GM19099 (cell line): Measurements from ENCODE around the gene AFAP1L1.

ENCODE experiments used
- POLR2A ChIP-seq: IDR thresholded peaks from 3 replicates; pipeline ENCODE4 v1.6.1; 2011; ENCODE audit warnings: low read depth; ENCODE audit not compliant: insufficient read length; ENCODE audit errors: extremely low read depth

AFAP1L1 gene

DNA sequence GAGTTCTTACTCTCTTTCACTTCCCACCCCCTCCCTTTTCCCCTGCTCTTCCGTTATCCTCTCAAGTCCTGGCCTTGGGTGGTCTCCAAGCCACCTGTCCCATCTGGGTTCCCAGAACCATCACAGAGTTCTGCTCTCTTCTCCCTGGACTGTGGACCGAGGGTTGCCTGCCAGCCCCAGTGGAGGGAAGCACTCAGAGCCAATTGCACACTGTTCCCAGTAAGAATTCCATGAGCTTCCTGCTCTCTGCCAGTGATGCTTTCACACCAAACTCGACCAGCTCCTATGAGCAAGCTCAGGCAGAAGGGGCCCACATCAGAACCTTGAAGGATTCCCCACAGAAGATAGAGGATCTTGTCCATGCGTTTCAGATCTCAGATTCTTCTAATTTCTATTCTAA is 20.1 kb upstream of the AFAP1L1 start:
- TF ChIP-seq POLR2A = no peak

DNA sequence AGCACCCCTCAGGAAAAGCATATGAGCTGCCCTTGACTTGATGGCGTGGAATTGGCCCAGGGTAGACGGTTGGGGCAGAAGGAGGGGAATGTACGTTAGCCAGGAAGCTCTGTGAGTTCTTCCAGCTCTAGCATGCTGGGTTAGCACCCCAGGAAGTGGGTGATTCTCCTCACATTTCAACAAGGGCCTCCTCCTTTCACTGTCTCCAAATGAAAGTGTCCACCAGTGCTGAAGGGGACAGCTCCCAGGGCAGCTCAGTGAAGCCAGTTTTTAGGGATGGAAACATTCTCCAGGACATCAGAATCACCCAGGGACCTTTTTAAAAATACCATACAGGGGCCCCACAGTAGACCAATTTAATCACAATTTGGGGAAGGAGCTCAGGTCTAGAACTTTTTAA is 17.2 kb upstream of the AFAP1L1 start:
- TF ChIP-seq POLR2A = no peak

DNA sequence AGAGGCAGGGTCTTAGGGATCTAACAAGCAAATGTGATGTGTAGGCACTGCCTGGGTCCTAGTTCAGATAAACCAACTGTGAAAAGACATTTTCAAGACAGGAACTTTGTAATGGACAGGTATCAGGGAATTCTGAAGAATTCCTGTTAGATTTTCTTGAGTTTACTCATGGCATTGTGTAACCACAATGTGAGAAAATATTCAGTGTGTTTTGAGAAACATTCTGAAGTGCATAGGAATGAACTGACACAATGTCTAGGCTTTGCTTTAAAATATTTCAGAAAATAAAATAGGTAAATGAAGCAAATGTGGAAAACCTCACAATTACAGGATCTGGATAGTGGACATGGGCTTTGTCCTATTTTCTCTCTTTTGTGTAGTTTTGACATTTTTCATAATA is 15.2 kb upstream of the AFAP1L1 start:
- TF ChIP-seq POLR2A = no peak

DNA sequence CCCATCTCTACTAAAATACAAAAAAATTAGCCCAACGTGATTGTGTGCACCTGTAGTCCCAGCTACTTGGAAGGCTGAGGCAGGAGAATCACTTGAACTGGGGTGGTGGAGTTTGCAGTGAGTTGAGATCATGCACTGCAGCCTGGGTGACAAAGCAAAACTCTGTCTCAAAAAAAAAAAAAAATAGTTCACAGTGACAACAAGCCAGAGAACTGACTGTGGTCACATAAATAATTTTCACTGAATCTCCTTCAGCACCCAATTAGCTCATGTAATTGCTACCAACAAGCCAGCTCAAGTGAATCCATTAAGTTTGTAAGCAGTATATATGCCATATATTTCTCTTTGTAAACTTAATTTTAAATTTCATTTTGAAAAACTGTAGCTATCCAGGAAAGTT is 14.5 kb upstream of the AFAP1L1 start:
- TF ChIP-seq POLR2A = no peak

DNA sequence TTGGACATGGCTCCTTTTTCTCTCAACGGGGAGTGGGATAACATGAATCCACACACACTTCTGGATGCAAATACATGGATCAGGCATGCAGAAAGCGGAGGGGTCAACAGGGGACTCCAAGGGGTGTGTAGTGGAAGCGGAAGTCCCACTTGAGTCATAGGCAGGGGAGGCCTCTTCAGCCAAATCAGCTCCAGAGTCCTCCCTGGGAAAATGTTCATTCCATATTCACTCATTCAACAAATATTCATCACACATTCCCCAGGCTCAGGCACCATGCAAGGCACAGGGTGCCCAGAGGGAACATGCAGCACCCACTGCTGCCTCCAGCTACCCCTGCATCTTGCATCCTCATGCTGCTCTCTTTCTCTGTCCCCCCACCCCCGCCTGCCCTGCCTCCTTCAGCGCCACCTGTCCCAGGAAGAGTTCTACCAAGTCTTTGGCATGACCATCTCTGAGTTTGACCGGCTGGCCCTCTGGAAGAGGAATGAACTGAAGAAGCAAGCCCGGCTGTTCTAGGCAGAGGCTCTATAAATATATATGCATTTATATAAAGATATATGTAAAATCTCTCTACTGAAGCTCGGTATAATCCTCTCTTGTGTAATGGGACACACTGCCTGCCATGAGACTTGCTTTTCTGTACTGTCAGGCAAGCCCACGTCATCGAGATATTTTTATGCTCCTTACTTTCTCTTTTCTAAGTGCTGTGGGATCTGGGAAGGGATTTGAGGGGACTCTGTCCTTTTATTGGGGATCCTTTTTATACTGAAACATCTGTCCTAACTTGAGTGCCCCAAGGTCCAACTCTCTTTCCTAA is 13.6 kb upstream of the AFAP1L1 start:
- no peak for TF ChIP-seq POLR2A

DNA sequence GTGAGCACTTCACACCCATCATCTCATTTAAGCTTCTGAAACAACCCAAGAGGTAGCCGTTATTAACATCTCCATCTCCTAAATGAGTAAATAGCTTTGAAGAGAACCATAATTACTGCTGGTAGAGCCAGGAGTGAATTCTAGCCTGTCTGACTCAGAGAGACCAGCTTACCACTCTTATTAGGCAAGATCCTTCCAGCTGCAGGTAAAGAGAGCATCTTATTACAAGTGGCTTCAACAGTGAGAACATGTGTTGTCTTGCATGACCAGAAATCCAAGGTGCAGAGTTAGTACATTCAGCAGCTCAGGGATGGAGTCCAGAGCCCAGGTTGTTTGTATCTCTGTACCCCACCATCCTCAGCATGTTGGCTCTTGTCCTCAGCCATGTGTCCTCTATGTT is 10.9 kb upstream of the AFAP1L1 start:
- TF ChIP-seq POLR2A = no peak

DNA sequence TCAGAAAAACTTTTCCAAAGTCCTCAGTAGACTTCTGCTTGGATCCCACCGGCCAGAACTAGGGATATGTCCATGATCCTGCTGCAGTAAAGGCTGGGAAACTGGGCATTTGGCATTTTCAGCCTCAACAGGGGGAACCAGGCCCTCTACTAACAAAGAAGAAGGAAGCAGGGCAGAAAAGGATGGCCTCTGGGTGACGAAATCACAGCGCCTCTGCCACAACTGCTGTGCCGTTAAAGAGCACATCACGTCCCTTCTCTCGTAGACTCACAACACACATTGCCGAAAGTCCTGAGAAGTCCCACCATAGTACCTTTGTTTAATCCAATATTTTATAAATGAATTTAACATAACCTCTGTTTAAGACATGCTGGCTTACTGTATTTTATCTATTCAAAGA is 10.4 kb upstream of the AFAP1L1 start:
- no peak for TF ChIP-seq POLR2A

DNA sequence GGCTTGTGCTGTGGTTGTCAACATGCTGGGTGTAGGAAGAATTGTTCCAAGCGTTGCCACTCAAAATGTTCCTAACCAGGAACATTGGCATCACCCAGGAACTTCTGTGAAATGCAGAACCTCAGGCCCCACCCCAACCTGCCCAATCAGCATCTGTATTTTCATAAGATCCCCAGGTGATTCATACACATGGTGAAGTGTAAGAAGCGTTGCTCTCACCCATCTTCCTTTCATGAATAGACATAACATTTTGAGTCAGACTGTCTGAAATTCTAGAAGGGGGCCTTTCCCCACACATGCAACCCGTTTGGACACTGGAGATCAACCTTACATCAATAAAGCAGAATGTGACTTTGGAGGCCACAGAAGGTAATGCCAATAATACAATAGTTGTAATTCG is 9.3 kb upstream of the AFAP1L1 start:
- TF ChIP-seq POLR2A = no peak

DNA sequence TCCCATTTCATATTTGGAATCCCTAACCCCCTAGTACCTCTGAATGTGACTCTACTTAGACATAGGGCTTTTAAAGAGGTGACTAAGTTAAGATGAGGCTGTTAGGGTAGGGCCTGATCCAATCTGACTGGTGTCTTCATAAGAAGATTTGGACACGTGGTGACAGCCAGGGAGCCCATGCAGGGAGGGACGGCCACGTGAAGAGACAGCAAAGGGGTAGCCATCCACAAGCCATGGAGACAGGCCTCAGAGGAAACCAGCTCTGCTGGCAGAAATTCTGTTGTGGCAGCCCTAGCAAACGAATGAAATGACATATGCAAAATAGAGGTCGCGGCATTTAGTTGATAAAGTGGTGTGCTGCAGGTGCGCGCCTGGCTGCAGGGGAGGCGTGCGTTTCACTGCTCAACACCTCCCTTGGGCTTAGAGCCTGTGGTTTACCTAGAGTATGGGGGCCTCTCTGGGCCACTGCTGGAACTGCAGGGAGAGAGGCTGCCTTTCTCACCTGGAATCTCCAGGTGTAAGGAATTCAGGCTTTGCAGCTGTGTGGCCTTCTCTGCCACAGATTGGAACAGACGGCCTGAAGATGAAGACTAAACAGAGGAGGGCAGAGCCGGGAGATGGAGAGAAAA is 7.1 kb upstream of the AFAP1L1 start:
- no peak for TF ChIP-seq POLR2A

DNA sequence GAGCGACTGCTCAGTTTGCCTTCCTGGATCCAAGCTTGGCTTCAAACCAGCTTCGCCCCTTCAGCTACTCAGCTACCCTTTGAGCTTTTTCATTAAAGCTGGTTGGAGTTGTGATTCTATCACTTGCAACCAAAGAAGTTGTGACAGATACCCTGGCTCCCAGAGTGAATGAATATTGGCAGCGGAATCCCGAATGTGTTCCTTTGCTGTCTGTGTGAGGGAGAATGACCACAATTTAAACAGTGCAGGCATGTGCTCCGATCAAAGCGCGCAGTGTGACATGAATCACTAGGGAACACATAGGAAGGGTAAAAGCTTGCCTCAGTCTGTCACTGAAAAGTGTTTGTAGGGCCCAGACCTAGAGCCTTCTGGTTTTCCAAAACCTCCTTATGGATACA is 6.6 kb upstream of the AFAP1L1 start:
- no peak for TF ChIP-seq POLR2A

DNA sequence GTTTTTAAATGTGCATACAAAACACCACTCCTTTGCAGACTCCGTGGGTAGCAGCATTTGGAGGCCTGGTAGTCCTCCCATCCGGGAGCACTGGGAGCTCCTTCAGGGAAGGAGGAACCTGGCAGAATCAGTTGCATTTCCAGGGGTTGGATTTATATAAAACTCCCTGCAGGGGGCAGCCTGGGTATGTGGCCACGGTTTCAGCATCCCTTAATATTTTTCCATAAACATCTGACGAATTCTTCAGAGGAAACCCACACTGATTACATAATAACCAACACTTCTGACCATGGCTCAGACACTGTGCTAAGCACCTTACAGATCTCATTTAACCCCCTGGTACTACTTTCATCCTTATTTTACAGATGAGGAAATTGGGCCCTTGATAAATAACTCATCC is 6.1 kb upstream of the AFAP1L1 start:
- TF ChIP-seq POLR2A = no peak

DNA sequence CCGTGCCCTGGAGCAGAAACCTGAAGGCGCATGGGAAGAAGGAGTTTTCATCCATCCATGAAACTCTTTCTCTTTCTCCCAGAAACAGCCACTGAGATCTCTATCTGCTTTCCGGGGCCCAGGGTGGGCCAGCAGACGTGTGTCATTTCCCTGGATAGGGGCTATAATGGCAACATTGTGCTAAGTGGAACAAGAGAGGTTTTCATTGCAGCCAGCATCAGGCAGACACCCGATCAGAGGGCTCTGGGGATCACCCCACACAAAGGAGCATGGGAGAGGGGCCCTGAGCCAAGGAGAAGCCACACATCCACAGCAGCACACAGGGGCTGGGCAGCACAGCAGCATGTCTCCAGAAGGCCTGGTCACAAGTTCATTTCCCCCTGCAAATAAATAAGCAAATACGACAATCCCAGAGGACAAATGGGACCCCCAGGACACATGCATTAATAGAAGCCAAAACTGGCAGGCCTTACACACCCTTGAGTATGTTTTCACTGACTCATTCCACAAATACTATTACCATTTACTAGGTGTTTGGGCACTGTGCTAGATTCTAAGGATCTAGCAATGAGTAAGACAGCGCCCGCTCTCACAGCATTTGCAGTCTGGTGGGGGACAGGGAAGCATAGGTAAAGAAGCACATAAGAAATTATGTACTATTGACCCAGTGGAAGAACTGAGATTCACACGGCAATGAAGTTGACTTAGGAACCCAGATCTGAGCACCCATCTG is 4.3 kb upstream of the AFAP1L1 start:
- no peak for TF ChIP-seq POLR2A

DNA sequence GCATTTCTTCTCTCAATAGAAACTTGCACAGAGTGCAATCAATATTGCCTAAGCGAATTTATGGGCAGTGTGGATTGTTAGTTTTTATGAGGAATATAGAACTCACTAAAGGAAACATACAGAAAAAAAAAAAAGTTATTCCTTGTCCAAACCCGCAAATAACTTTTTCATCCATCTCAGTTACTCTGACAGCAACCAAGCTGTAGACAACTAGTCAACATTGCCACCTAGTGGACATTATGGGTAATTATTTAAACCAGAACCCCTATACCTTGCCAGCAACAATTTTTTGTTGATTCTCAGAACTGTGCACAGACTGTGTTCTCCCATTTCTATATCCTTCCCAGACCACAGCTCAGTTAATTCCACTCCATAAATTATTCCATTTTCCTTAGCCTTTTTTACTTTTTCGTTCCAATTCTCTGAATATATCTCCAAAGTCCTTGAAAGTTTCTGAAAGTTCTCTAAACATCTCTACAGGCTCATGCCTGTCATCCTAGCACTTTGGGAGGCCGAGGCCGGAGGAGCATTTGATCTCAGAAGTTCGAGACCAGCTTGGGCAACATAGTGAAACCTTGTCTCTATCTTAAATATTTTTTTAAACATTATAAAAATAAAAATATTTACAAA is 2.6 kb upstream of the AFAP1L1 start:
- no peak for TF ChIP-seq POLR2A

DNA sequence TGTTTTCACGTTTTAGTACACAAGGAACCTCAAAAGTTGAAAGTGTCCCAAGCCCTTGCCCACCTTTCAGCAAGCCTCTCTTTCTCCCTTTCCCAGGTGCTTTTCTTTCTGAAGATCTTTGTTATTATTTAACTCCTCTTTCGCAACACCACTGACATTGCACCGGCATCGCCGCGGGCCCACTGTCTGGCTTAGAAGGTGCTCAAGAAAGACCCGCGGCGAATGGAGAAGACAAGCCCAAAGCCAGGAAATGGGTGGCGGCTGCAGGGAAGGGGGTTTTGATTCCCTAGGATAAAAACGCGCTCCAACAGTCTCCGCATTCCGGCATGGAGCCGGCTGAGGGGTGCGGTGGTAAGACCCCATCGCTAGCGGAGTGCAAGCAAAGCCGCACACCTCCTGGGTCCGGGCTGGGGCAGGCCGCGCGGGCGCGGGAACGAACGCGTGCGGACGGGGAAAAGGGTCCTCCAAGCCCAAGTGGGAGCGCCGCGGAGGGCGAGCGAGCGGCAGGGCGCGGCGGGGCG is 404 bp upstream of the AFAP1L1 start:
- no peak for TF ChIP-seq POLR2A

DNA sequence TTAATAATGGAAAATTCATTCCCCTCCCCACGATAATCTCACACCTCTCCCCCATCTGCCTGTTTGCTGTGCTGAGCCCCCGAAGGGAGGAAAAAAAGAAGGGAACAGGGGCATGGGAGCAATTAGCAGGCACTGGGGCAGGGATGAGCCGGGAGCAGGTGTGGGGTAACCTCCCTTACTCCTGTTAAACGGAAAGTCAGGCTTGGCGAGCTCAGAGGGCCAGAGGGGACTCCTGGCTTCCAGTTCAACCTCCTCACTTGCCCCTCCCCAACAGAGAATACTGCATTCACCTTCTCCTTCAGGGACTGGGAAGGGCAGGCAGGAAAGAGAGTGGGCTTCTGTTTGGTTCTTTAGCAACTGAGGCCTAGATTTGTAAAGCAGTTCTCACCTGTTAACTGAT is 1.6 kb downstream of the AFAP1L1 start:
- TF ChIP-seq POLR2A = no peak
